Activated CD4-positive, CD25-positive, alpha-beta regulatory T cell treated with anti-CD3 and anti-CD28 coated beads, Interleukin-2, amount 50 U/mL, for 24 hours (primary cell): ENCODE results near the gene TNIK.
"Not testable (repeated sequence)": the region's sequence is repeated elsewhere in the genome, so short reads cannot be mapped to it uniquely, and the experiment has no call there.

Experiments used
- ATAC-seq, 2 donors: fragments of 150-1000 bp; cut with Tn5 transposase; one replicate each; pipeline ENCODE4 v1.10.0; 2021; ENCODE audit warnings: mild to moderate bottlenecking in 1 of 2, moderate library complexity in 1 of 2

The TNIK gene

DNA sequence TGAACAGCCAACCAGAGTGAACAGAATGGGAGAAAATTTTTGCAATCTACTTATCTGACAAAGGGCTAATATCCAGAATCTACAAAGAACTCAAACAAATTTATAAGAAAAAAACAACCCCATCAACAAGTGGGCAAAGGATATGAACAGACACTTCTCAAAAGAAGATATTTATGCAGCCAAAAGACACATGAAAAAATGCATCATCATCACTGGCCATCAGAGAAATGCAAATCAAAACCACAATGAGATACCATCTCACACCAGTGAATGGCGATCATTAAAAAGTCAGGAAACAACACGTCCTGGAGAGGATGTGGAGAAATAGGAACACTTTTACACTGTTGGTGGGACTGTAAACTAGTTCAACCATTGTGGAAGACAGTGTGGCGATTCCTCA is 341.2 kb downstream of the TNIK start:
- ATAC-seq, result not testable (repeated sequence)

DNA sequence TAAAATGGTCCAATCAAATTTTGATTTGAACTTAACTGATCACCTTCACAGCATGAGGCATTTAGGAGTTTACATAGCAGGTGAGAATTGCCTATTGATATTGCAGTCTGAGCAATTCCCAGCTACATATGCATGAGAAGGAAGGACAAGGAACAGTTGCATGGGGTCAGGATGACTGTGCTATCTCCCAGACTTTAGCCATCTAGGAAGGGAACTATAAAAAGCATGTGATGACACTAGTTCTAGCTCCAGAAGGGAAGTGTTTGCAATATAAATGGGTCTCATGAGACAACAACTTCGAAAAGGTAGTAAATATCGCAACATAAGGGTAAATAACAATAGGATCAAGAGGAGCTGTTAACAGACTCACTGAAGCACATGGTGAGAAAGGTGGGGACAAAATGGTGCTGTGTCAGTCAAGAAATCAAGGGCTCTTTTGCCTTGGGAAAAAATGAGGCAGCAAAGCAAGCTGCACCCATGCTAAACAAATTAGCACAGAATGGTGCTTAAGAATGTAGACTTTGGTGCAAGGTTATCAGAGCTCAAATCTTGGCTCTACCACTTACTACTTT is 343.3 kb downstream of the TNIK start:
- ATAC-seq, result no peak

DNA sequence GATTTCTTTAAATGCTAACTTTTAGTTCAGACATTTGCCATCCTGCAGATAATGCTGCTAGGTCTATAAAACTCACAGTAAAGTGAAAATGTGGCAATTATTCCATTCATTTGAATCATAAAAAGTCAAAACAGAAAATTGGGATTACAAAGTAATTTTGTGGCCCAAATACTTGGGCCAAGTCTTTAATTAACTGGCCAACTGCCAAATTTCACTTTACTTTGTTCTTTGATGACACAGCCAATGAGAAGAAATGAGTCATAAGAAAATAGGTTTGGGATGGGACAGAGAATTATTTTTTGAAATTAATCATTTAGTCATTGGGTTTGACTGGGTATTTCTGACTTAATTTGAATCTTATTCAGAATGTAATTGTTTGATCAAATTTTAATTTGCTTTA is 343.8 kb downstream of the TNIK start:
- ATAC-seq, result no peak

DNA sequence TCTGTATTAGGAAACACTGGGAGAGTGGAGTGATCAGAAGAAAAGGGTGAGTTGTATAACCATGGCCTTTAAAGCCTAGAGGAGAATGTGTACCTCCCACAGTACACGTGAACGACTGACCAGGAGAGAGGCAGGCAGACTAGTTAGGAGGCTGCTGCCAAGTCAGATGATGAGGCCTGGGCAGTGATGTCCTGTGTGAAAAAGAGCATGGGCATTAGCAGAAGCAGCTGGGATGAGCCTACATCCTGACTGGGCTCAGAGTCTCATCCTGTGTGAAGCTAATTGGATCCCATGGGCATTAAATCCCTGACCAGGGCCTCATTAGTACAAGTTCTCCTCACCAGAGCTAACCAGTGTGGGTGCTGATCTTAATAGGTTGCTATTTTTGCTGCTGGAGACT is 344.5 kb downstream of the TNIK start:
- ATAC-seq, result no peak

DNA sequence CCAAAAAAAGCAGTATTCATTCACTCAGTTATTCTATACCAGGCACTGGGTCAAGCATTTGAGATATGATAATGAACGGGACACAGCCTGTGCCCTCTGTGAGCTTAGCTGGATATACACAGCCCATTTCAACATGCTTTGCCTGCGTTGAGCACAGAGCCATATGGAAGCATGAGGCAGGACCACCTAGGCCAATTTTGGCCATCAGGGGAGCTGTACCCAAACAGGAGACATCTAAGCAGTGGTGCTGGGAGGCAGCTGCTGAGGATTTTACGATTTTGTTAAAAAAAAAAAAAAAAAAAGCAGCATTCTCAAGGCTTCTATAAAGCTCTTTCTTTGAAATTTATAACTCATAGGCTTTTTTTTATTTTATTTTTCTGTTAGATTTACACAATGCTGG is 346.5 kb downstream of the TNIK start:
- no peak for ATAC-seq

DNA sequence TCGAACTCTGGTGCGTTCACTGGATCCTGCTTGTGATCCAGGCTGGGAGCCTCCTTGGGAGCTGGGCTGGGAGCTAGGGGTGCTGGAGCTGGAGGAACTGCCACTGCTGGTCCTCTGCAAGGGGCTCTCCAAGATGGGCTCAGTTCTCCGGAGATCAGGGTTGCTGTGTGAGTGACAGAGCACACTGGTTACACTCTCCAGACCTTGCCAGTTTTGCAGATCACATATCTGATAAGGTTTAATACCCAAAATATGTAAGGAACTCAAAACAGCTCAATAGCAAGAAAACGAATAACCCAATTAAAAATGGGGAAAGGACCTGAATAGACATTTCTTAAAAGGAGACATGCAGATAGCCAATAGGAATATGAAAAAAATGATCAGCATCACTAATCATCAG is 349.5 kb downstream of the TNIK start:
- no peak for ATAC-seq

DNA sequence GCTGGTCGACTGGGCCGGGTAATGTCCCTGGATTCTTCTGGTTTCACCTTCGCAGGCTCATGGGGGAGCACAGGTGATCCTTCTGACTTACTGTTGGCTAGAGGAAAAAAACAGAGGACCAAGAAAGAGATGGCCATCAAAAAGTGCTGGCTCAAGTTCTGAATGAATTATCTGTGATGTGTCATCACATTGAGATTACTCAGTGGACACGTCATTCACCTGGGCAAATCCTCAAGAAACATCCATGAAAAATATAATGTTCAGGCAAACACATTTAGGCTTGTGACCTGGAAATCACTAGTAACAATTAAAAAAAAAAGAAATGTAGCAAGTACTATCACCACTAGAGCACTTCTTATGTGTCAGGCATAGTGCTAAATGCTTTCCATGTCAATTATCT is 352.1 kb downstream of the TNIK start:
- ATAC-seq, result no peak

DNA sequence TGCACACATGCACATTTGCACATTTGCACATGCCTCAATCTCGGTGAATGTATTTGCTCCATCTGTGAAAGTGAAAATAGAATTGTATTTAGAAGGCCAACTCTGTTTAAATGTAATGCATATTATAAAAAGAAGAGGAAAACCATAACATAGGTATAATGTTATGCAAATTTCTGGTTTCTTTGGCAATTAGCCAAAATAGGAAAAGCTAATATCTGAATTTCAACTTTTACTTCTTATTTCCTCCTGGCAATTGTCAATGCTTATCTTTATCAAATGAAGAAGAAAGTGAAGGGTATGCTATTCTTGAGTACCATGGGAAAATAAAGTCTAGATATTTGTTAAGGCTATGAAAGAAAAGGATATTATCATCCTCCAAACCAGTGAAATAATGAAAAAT is 357.0 kb downstream of the TNIK start:
- ATAC-seq, result no peak

DNA sequence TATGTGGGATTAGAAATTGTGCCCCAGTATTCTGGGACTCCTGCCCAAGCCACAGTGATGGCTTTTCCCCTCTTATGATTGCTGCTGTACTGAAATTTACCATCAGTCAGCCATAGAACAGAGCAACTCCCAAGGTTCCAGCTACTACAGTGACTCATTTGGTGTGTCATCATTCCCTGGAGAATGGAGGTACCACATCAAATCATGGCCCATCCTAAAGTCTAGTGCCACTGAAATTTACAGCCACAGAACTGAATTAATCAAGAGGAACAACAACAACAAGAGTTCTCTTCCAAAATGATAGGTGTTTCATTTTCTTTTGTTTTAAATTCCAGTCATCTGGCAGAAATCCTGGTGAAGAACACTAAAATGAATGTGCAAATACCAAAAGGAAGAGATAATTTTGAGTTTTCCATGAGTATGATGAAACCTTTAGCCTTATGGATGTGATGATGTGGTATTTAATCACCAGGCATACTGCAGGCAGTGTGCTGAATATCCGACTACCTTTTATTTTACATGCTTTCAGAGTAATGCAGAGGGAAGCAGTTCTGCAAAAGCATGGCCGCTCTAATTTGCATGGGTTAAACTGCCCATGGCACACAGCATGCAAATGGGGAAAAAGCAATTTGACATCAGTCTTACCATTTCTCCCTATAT is 358.1 kb downstream of the TNIK start:
- ATAC-seq, result no peak

DNA sequence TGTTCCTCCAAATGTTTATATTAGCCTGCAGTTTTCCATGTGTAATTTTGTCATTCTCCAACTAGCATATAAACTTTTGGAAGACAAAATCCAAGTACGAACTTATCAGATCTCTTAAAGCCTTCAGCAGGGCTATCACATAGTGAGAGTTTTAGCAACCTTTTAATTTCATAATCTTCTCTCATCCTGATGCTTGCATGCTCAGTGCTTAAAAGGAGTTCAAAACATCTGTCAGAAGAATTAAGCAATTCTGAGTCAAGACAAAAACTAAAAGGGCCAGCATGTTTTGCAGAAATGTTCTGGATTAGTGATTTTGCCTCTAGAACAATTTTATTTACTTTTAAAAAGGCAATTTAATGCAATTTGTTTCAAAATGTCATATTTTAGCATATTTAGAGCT is 360.3 kb downstream of the TNIK start:
- no peak for ATAC-seq

DNA sequence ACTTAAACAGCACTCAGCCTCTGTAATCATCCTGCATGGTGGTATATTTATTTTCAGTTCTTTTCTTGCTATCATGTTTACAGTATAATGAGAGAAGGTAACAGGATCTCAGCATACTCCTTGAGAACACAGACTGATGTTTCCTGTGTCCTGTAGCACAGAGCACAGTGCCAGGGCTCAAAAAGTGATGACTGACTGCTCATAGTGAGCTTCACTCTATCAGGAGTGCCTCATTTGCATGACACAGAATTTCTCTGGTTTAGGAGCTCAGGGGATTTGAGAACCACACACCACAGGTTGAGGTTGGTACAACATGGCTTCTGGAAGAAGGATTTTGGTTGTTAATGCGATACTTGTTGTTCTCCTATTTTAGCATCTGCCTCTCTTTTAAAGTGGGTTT is 365.1 kb downstream of the TNIK start:
- ATAC-seq, result no peak

DNA sequence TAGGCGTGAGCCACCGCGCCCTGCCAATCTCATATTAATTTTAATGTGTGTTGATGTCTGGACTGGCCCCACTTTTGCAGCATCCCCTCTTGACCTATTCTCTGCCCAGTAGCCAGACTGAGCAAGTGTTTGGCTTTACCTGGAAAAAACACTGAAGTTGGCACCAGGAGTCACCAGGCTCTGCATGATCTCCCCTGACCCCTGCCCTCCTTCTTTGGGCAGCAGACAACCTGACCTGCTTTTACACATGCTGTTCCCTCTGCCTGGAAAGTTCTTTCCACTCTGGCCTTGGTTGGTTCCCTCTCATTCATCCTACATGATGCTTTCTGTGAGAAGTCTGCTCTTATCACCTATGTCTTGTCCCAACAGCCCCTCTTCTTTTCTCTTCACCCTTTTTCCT is 365.8 kb downstream of the TNIK start:
- ATAC-seq, result no peak

DNA sequence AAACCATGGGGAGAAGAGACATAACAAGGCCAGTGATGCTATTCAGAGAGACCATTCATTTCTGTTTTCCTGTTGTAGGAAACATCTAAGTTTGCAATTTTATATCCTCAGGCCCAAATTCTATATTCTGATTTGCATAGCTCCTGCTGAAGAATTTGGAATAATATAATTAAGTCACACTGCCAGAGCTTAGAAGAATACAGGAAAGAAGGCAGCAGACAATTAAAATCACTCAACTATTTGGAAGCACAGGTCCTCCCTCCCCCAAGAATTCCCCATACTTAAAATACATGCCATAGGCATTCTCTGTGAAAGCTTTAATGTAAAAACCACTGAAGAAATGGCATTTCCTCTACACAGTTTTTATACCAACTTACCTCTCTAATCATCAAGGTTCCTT is 366.7 kb downstream of the TNIK start:
- no peak for ATAC-seq

DNA sequence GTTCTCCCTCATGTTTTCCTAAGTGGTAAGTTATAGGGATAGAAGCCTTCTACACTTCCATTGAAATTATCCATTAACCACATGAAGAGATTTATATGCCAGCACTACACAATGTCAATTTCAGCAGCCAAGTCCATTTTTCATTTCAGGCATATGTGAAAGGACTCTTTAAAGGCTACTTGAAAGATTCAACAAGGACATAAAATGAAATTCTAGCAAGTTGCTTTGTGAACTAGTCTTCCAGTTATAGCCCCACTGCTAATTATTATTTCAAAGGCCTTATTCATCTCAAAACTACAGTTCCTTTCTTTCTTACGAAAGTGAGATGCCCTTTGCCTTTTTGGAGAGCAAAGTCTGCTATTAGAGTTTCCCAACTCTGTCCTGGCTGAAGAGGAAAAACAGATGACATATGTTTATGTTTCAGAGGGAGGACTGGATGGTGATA is 367.7 kb downstream of the TNIK start:
- no peak for ATAC-seq

DNA sequence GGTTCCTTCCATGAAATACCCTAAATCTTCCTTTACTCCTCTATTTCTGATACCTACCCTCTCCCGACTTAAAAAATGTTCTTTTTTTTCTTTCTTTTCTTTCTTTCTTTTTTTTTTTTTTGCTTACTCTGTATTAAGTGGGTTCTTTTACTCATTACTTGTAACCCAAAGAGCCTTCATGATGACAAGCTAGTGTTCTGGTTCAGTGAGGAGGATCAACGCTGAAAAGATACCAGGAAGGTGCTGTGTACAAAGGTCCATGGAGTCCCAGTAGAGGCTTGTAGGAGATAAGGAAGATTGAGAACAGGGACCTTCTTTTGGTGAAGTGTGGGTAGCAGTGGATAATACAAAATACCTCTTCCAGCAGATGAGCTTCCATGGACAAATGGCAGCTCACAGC is 369.9 kb downstream of the TNIK start:
- no peak for ATAC-seq

DNA sequence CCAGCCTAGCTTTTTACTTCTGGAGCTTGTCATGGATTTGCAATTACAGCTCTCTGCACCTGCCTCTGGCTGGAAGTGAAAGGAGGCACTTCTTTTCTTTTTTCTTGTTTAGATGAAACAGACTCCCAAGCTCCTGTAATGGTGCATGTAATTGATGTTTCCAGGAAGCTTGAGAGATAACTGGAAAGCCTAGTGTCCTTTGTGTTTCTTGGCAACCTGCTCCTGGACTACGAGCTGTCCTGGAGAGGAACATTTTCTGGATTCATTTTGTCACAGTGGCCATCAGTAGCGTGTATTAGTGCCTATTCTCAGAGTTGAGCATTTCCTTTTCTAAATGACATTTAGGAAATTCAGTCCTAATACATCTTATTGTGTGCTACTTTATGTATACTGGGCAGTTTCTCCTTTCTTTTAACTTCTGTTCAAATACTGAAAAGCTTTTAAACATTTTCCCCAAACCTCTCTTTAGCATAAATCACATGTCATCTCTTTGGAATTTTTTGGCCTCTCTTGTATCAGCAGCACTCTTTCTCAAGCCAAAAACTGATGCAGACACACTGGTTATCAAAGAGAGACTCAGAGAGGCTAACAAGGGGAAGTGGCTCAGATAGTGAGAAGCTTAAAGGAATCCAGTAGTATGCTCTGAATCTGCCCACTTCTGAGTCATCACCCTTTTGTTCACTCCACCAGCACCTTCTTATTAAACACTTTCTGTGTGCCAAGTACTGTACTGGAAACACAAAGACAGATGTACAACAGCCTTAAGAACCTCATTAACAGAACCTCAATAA is 371.0 kb downstream of the TNIK start:
- peak in 1 of 2 donors; percentile 24 for ATAC-seq

DNA sequence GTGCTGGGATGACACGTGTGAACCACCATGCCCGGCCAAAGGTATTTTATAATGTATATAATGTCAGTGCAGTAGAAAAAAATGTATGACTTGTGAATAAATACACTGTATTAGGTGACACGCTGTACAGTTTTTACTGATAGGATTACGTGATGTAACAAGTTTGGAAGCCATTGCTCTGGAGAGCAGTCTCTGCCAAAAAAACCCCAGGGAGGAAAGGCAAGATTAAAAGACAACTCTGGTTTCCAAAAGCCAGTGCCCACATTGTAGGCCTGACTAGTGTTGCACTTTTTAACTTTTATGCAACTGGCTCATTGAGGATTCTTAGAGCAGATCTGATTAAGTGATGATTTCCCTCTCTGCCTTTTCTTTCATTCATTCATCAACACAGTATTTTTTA is 371.7 kb downstream of the TNIK start:
- no peak for ATAC-seq

DNA sequence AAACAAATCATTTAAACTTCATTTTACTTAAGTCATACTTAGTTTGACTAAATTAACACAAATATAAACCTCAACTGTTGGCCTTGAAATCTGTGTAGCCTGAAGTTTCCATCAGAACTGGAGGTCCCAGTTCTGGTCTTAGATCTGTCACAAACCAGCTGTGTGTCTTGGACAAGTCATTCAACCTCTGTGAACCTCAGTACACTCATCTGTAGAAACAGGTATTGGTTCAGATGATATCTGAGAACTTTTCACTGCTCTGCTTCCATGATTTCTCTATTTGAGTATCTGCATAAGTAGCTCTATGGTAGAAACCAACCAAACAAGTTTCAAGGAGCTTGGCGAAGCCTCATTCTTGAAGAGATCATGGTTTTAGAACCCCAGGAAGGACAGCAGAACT is 373.3 kb downstream of the TNIK start:
- no peak for ATAC-seq

DNA sequence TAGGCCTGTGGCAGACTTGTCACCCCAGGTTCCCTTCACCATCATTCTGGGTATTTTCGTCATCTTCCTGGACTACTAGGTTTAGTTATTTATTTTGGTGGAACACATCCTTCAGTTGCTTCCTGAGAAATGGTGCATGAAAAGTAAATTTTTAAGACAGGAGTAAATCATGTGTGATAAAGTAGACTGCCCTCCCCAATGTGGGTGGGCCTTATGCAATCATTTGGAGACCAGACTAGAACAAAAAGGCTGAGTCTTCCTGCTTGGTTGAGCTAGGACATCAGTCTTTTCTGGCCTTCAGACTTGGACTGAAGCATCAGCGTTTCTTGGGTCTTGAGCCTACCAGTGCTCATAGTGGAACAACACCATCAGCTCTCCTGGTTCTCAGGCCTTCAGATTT is 382.9 kb downstream of the TNIK start:
- no peak for ATAC-seq

DNA sequence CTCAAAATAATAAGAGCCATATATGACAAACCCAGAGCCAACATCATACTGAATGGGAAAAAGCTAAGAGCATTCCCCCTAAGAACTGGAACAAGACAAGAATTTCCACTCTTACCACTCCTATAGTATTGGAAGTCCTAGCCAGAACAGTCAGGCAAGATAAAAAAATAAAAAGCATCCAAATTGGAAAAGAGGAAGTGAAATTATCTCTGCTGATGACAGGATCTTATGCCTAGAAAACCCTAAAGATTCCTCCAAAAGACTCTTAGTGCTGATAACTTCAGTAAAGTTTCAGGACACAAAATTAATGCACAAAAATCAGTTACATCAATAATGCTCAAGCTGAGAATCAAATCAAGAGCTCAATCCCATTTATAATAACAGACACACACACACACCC is 387.8 kb downstream of the TNIK start:
- no peak for ATAC-seq

DNA sequence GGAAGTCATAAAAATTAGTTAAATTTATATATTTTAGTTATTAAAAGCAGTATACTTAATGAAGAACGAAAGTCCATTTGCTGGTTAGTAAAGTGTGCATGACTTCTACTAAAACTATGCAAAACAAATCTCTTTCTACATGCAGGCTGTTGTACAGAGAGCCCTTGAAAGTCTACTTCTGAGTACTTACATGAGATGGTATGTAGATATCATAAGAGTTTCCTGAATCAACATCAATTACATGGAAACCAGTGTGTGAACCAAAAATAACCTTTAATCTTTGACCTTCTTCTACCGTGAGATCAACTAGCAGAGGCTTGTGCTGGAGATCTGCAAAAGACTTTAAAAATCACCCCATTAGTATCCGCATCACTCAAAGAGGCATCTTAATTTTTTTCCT is 391.5 kb downstream of the TNIK start:
- no peak for ATAC-seq

DNA sequence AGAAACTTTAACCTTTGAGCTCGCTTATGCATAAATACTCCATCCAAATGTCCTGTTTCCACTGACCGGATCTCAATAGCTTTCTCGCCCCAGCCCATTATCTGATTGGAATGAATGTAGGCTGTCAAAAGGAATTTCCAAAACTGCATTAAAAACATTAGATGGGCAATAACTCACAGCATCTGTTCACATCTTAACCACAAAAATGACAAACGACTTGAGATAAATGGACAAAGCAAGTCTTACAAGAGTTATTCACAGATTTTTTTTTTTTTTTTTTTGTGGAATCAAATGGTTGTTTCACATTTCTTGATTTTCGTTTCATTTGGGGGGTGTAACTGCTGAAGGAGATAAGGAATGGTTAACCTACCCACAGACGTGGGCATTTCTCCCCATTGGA is 394.0 kb downstream of the TNIK start:
- no peak for ATAC-seq

DNA sequence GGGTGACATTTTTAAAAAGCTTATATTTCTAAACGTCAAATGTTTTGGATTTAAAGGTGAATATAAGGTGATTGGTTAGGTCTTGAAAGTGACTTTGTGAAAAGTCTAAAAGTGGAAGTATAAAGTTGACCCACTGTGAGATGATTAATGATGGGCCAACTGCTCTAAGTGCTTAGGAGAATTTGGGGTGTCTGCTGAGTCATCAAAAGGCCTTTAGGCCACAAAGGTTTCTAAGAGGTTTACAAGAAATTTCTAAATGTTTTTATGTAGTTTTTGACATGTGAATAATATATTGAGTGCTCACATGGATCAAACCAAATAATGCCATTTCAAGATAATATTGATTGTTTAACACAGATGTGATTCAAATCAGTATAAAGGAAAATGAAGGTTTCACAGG is 394.5 kb downstream of the TNIK start:
- no peak for ATAC-seq

DNA sequence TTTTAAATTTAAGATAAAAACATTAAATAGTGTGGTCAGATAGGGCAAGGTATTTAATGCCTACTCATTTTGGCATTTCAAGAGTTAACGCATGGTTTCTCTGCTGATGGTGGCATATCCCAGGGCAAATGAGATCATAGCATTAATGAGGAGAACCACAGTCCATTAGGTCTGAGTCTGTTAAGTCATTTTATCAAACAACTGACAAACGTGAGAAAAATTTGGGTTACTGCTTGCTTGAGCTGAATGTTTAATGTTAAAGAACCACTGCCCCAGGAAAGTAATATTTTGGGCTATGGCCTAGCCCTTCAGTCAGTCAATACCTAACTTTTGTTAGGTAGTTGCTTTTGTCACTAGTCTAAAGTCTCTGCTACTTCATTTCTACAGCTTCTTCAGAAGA is 395.7 kb downstream of the TNIK start:
- no peak for ATAC-seq
